Measurements from ENCODE around the gene MDFI. TPM values are rescaled to one million over a fixed set of nuclear protein-coding genes. Genes with fewer than 3 reads are reported as not detected.

Gene MDFI
- polyA plus RNA-seq, 1 donor from 2014 or later: 42.5 TPM

DNA sequence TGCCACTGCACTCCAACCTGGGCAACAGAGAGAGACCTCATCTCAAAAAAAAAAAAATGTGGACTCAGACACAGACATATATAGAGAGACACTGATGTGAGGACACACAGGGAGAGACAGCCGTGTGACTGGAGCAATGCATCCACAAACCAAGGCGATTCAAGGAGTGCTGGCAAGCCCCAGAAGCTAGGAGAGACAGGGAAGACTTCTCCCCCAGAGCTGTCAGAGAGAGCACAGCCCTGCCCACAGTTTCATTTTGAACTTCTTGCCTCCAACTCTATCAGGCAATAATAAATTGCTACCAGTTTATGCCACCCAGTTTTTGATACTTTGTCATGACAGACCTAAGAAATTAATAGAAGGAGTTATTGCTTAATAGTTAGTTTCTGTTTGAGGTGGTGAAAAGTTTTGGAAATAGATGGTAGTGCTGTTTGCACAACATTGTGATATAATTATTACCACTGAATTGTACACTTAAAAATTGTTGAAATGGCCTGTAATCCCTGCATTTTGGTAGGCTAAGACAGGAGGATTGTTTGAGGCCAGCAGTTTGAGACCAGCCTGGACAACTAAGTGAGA, 5.1 kb upstream of the MDFI start:
- H4K20me1 ChIP-seq (ENCODE audit: insufficient read depth): no peaks in the 10 kb centered on the region
- H3K4me2 ChIP-seq (ENCODE audit: low read length): no peak overlapping the region
- H3K9me2 ChIP-seq (ENCODE audit: insufficient read depth, low read length): no peaks in the 10 kb centered on the region
- no peaks in the 10 kb centered on the region for H3K79me2 ChIP-seq (replicated peaks; ENCODE audit: insufficient read depth, low read length)
- peaks cover 35% of the 10 kb centered on the region for H3K27me3 ChIP-seq (ENCODE audit: insufficient read depth, low read depth, low read length)
- no peaks in the 10 kb centered on the region for H3F3A ChIP-seq (ENCODE audit: insufficient read depth, low read length, poor library complexity, severe bottlenecking)
- no peak overlapping the region for H3K4me3 ChIP-seq (ENCODE audit: low read length)
- no peak overlapping the region for H3K27ac ChIP-seq (ENCODE audit: low read length)
- H2AFZ ChIP-seq (ENCODE audit: low read depth, low read length): no peak overlapping the region
- no peaks in the 10 kb centered on the region for H3K9me3 ChIP-seq (ENCODE audit: low read length)
- H3K36me3 ChIP-seq (ENCODE audit: insufficient read depth, low read length): no peaks in the 10 kb centered on the region
- TF ChIP-seq POLR2AphosphoS5 (IDR thresholded peaks at IDR 0.05): no peak
- TF ChIP-seq EZH2 (IDR thresholded peaks at IDR 0.05; ENCODE audit: borderline replicate concordance, insufficient read depth, low read length, poor library complexity, severe bottlenecking): no peak
- TF ChIP-seq SMC3 (conservative IDR thresholded peaks at IDR 0.05; ENCODE audit: poor library complexity): no peak
- no peak for TF ChIP-seq EP300 (conservative IDR thresholded peaks at IDR 0.05; ENCODE audit: poor library complexity, severe bottlenecking)
- TF ChIP-seq, protein P1, sequence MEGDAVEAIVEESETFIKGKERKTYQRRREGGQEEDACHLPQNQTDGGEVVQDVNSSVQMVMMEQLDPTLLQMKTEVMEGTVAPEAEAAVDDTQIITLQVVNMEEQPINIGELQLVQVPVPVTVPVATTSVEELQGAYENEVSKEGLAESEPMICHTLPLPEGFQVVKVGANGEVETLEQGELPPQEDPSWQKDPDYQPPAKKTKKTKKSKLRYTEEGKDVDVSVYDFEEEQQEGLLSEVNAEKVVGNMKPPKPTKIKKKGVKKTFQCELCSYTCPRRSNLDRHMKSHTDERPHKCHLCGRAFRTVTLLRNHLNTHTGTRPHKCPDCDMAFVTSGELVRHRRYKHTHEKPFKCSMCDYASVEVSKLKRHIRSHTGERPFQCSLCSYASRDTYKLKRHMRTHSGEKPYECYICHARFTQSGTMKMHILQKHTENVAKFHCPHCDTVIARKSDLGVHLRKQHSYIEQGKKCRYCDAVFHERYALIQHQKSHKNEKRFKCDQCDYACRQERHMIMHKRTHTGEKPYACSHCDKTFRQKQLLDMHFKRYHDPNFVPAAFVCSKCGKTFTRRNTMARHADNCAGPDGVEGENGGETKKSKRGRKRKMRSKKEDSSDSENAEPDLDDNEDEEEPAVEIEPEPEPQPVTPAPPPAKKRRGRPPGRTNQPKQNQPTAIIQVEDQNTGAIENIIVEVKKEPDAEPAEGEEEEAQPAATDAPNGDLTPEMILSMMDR (IDR thresholded peaks at IDR 0.05; ENCODE audit: poor library complexity, severe bottlenecking): no peak
- no peak for TF ChIP-seq MXI1 (conservative IDR thresholded peaks at IDR 0.05; ENCODE audit: poor library complexity, severe bottlenecking)
- no peak for TF ChIP-seq RAD21 (conservative IDR thresholded peaks at IDR 0.05)
- TF ChIP-seq, protein P2, sequence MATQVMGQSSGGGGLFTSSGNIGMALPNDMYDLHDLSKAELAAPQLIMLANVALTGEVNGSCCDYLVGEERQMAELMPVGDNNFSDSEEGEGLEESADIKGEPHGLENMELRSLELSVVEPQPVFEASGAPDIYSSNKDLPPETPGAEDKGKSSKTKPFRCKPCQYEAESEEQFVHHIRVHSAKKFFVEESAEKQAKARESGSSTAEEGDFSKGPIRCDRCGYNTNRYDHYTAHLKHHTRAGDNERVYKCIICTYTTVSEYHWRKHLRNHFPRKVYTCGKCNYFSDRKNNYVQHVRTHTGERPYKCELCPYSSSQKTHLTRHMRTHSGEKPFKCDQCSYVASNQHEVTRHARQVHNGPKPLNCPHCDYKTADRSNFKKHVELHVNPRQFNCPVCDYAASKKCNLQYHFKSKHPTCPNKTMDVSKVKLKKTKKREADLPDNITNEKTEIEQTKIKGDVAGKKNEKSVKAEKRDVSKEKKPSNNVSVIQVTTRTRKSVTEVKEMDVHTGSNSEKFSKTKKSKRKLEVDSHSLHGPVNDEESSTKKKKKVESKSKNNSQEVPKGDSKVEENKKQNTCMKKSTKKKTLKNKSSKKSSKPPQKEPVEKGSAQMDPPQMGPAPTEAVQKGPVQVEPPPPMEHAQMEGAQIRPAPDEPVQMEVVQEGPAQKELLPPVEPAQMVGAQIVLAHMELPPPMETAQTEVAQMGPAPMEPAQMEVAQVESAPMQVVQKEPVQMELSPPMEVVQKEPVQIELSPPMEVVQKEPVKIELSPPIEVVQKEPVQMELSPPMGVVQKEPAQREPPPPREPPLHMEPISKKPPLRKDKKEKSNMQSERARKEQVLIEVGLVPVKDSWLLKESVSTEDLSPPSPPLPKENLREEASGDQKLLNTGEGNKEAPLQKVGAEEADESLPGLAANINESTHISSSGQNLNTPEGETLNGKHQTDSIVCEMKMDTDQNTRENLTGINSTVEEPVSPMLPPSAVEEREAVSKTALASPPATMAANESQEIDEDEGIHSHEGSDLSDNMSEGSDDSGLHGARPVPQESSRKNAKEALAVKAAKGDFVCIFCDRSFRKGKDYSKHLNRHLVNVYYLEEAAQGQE (IDR thresholded peaks at IDR 0.05; ENCODE audit: borderline replicate concordance): no peak
- no peak for TF ChIP-seq TAF1 (IDR thresholded peaks at IDR 0.05; ENCODE audit: low read depth)
- no peak overlapping the region for H3K9ac ChIP-seq (ENCODE audit: low read length)

DNA sequence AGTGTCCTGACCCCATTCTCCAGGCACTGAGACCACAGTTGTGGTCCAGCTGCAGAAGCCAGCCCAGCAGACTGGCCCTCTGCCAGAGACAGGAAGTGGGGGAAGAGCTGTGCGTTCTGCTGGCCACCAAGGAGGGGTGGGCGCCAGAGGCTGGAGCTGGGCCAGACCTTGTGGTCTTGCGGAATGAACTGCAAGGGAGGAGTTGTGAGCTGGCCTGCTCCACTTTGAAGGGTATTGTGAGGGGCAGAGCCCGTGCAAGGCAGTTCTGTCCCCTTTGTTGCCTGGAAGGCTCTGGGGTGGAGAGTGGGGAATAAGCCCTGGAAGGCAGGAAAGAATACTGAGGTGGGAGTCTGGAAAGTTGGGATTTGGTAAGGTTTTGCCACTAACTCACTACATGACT, 3.6 kb upstream of the MDFI start:
- H3F3A ChIP-seq (ENCODE audit: insufficient read depth, low read length, poor library complexity, severe bottlenecking): no peaks in the 10 kb centered on the region
- TF ChIP-seq, protein P2 (IDR thresholded peaks at IDR 0.05; ENCODE audit: borderline replicate concordance): no peak
- TF ChIP-seq RAD21 (conservative IDR thresholded peaks at IDR 0.05): no peak
- no peak for TF ChIP-seq EZH2 (IDR thresholded peaks at IDR 0.05; ENCODE audit: borderline replicate concordance, insufficient read depth, low read length, poor library complexity, severe bottlenecking)
- no peak for TF ChIP-seq SMC3 (conservative IDR thresholded peaks at IDR 0.05; ENCODE audit: poor library complexity)
- no peak for TF ChIP-seq MXI1 (conservative IDR thresholded peaks at IDR 0.05; ENCODE audit: poor library complexity, severe bottlenecking)
- TF ChIP-seq EP300 (conservative IDR thresholded peaks at IDR 0.05; ENCODE audit: poor library complexity, severe bottlenecking): no peak
- TF ChIP-seq TAF1 (IDR thresholded peaks at IDR 0.05; ENCODE audit: low read depth): no peak
- no peak for TF ChIP-seq POLR2AphosphoS5 (IDR thresholded peaks at IDR 0.05)
- no peak overlapping the region for H2AFZ ChIP-seq (ENCODE audit: low read depth, low read length)
- no peaks in the 10 kb centered on the region for H3K36me3 ChIP-seq (ENCODE audit: insufficient read depth, low read length)
- H3K9ac ChIP-seq (ENCODE audit: low read length): no peak overlapping the region
- H4K20me1 ChIP-seq (ENCODE audit: insufficient read depth): no peaks in the 10 kb centered on the region
- no peak overlapping the region for H3K4me2 ChIP-seq (ENCODE audit: low read length)
- H3K9me2 ChIP-seq (ENCODE audit: insufficient read depth, low read length): no peaks in the 10 kb centered on the region
- H3K27me3 ChIP-seq (ENCODE audit: insufficient read depth, low read depth, low read length): peaks cover 50% of the 10 kb centered on the region
- H3K27ac ChIP-seq (ENCODE audit: low read length): no peak overlapping the region
- no peaks in the 10 kb centered on the region for H3K79me2 ChIP-seq (replicated peaks; ENCODE audit: insufficient read depth, low read length)
- H3K4me3 ChIP-seq (ENCODE audit: low read length): no peak overlapping the region
- no peaks in the 10 kb centered on the region for H3K9me3 ChIP-seq (ENCODE audit: low read length)

Data from neural cell (in vitro differentiated cells).